ENCODE measurements around the gene SFXN3. TPM values are rescaled to one million over a fixed set of nuclear protein-coding genes. Genes with fewer than 3 reads are reported as not detected.

SFXN3 gene
- total and polyA plus RNA-seq, 2 of the 13 experiments (the other 11 are each of a cell fraction or from before 2014, with no cell fraction given) = 16.8 to 71.5 TPM

- TF ChIP-seq ZNF784 (CRISPR knock-in tag; IDR thresholded peaks at IDR 0.05; ENCODE audit: borderline replicate concordance) = no peak
- no peak for TF ChIP-seq ZBTB26 (CRISPR knock-in tag; IDR thresholded peaks at IDR 0.05; ENCODE audit: borderline replicate concordance)
- no peak for TF ChIP-seq PRDM10 (CRISPR knock-in tag; IDR thresholded peaks at IDR 0.05; ENCODE audit: low read depth)
- TF ChIP-seq TOE1 (CRISPR knock-in tag; IDR thresholded peaks at IDR 0.05) = no peak
- TF ChIP-seq FOXP4 (CRISPR knock-in tag; IDR thresholded peaks at IDR 0.05) = no peak
- no peak for TF ChIP-seq TBX2 (CRISPR knock-in tag; IDR thresholded peaks at IDR 0.05; ENCODE audit: borderline replicate concordance)
- no peak for TF ChIP-seq MBNL3 (CRISPR knock-in tag; conservative IDR thresholded peaks at IDR 0.05)
- TF ChIP-seq ARID2 (CRISPR knock-in tag; IDR thresholded peaks at IDR 0.05; ENCODE audit: borderline replicate concordance) = no peak
- no peak for TF ChIP-seq ETS1 (CRISPR knock-in tag; IDR thresholded peaks at IDR 0.05)
- TF ChIP-seq SKIL (CRISPR knock-in tag; IDR thresholded peaks at IDR 0.05; ENCODE audit: borderline replicate concordance) = peak; percentile 22; the same call in 1 of the 2 replicates
These were observed 1.7 kb downstream of the SFXN3 start (continued) for GRCh38 chr10:101032637-101033224.
